Measurements from ENCODE around the gene TOMM40.

The TOMM40 gene

GRCh38 chr19:44927746-44928145 lies 36.7 kb downstream of the TOMM40 start:
- DNase-seq (ENCODE audit: low read depth), result no peak

- DNase-seq (ENCODE audit: low read depth), result no peak
These were observed 39.0 kb downstream of the TOMM40 start for GRCh38 chr19:44930088-44930487.

DNA sequence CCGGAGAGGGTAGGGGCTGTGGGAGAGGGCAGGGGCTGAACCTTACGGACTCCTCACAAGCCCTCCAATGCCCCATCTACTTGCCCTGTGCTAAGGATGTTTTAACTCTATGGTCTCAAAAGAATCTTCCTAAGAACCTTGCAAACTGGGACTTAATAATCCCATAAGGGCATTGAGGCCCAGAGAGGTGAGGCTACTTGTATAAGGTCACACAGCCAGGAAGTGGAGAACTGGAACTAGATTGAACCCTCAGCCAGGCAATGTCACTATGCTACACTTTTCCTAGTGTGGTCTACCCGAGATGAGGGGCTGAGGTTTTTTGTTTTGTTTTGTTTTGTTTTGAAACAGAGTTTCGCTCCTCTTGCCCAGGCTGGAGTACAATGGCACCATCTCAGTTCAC lies 40.5 kb downstream of the TOMM40 start:
- no peak for DNase-seq (ENCODE audit: low read depth)

GRCh38 chr19:44939668-44940067 lies 48.6 kb downstream of the TOMM40 start:
- DNase-seq (ENCODE audit: low read depth), result no peak

- DNase-seq (ENCODE audit: low read depth), result no peak
These were observed 51.1 kb downstream of the TOMM40 start, which contains the start of gene APOC4 for GRCh38 chr19:44942067-44942571. TSS of gene APOC4 (plus strand) at chr19:44942237. CDS start at chr19:44942278, 41 bp downstream.

GRCh38 chr19:44943801-44944249 lies 52.8 kb downstream of the TOMM40 start:
- no peak for DNase-seq (ENCODE audit: low read depth)

DNA sequence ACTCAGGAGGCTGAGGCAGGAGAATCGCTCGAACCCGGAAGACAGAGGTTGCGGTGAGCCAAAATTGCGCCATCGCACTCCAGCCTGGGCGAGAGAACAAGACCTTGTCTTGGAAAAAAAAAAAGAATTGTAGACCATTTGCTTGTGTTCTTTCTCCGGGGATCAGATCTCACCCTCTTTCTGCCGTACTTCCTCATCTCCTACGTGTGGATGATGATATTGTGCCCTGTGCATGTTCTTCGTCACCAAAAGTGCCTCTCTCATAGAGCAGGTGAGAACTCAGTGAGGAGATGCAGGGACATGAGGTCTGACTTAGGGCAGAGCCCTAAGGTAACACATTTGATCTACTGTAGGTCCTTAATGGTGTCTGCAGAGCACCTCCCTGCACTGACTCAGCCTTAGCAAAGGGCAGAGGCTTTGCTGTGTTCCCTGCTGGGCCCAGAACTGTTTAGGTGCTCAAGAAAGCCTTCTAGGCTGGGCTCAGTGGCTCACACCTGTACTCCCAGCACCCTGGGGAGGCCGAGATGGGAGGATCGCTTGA lies 56.1 kb downstream of the TOMM40 start:
- DNase-seq (ENCODE audit: low read depth), result no peak

DNA sequence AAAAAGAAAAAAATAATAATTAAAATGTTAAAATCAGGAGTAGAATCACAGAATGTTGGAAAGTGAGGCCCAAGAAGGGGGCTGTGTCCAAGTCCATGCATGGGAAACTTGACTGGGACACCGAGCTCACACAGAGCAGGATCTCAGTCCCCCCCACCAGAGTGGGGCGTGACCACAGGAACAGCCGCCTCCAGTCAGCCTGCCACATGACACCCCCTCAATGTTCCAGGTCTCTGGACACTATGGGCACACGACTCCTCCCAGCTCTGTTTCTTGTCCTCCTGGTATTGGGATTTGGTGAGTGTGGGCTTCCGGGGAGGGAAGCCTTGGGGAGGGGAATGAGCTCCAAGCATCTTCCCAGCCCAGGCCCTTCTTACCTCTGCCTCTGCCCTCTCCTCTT lies 57.2 kb downstream of the TOMM40 start:
- no peak for DNase-seq (ENCODE audit: low read depth)

- DNase-seq (ENCODE audit: low read depth), result no peak
These were observed 57.8 kb downstream of the TOMM40 start for GRCh38 chr19:44948763-44949374.

- DNase-seq (ENCODE audit: low read depth), result no peak
These were observed 58.5 kb downstream of the TOMM40 start for GRCh38 chr19:44949550-44949949.

DNA sequence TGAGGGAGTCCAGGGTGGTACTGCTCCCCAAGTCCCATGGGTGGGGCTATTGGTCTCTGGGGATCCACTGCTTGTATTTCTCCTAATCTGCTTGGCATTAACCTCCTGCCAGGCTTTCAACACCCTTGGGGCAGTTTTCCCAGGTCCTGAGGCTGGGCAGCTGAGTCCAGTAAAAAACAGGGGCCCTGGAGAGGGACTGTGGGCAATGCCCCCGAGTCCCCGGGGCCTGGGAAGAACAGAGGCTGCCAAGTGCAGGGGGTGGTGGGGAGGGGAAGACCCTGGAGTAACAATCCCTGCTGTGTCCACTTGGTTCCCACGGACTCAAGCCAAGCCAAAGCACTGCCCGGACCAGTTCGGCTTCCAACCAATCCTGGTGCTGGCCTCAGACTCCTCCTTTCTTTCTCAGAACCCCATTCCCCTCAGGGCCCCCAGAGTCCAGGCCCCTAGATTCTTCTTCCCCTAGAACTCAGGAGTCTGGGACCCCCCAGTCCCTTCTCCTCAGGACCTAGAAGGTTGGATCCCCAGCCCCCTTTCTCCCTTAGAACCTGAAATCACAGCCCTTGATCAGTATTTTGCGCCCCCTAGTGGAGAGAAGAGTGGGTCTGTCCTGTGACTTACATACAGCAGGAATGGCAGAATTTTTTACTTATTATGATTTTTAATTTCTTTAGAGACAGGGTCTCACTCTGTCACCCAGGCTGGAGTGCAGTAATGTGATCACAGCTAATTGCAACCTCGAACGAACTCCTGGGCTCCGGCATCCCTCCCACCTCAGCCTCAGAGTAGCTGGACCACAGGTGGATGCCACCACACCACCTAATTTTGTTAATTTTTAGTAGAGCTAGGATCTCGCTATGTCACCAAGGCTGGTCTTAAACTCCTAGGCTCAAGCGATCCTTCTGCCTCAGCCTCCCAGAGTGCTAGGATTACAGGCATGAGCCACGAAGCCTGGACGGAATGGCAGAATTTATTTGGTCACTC lies 60.4 kb downstream of the TOMM40 start:
- DNase-seq (ENCODE audit: low read depth), result no peak
